Smooth muscle cell (in vitro differentiated cells): ENCODE data around the gene HMGN5. TPM values are rescaled to one million over a fixed set of nuclear protein-coding genes. Genes with fewer than 3 reads are reported as not detected.

Experiments used
- DNase-seq: peaks from one replicate; lab custom pipeline; 2025; ENCODE audit not compliant: unreplicated experiment; lab: John Stamatoyannopoulos, UW
- H2AFZ ChIP-seq: fragments of 200-600 bp; sonication (generic); 2 replicates; pipeline ENCODE4 v1.6.0; 2016; ENCODE audit warnings: antibody characterized with exemption, low read depth, mild to moderate bottlenecking
- H3F3A ChIP-seq: fragments of 200-600 bp; sonication (generic); 2 replicates; pipeline ENCODE4 v1.6.0; 2017; ENCODE audit warnings: antibody characterized with exemption, low read depth
- H3K27ac ChIP-seq: fragments of 200-600 bp; sonication (generic); 2 replicates; pipeline ENCODE4 v1.5.1; 2016; ENCODE audit warnings: low read depth, mild to moderate bottlenecking
- H3K27me3 ChIP-seq: fragments of 200-600 bp; sonication (generic); 2 replicates; pipeline ENCODE4 v1.6.1; 2016; ENCODE audit warnings: low read depth, mild to moderate bottlenecking
- H3K36me3 ChIP-seq: fragments of 200-600 bp; sonication (generic); 2 replicates; pipeline ENCODE4 v1.5.1; 2016; ENCODE audit warnings: low read depth
- H3K4me1 ChIP-seq: fragments of 200-600 bp; sonication (generic); 2 replicates; pipeline ENCODE4 v1.5.1; 2016; ENCODE audit warnings: low read depth
- H3K4me2 ChIP-seq: fragments of 200-600 bp; sonication (generic); 2 replicates; pipeline ENCODE4 v1.6.0; 2016; ENCODE audit warnings: mild to moderate bottlenecking
- H3K4me3 ChIP-seq: fragments of 200-600 bp; sonication (generic); 2 replicates; pipeline ENCODE4 v1.5.1; 2016; ENCODE audit warnings: mild to moderate bottlenecking
- H3K79me2 ChIP-seq: fragments of 200-600 bp; sonication (generic); 2 replicates; pipeline ENCODE4 v1.6.0; 2016; ENCODE audit warnings: low read depth, mild to moderate bottlenecking
- H3K9ac ChIP-seq: fragments of 200-600 bp; sonication (generic); 2 replicates; pipeline ENCODE4 v1.6.0; 2016; ENCODE audit warnings: low read depth
- H3K9me3 ChIP-seq: fragments of 200-600 bp; sonication (generic); replicated peaks from 2 replicates; pipeline ENCODE4 v1.5.1; 2016; ENCODE audit warnings: low read depth
- H4K20me1 ChIP-seq: fragments of 200-600 bp; sonication (generic); 2 replicates; pipeline ENCODE4 v1.6.0; 2016; ENCODE audit warnings: low read depth
- CTCF ChIP-seq: fragments of 200-600 bp; sonication (generic); IDR thresholded peaks from 2 replicates; pipeline ENCODE4 v1.5.1; 2017; ENCODE audit warnings: borderline replicate concordance, mild to moderate bottlenecking, antibody characterized with exemption; ENCODE audit not compliant: insufficient read depth, poor library complexity, severe bottlenecking
- WGBS: methylation state at CpG from one replicate; pipeline ENCODE4 v1.1.7; 2016; ENCODE audit warnings: low lambda C conversion rate; 5-methylcytosine and 5-hydroxymethylcytosine counted together
- polyA plus RNA-seq: library from polyadenylated mRNA; unstranded; fragments of >200 nt; fragmentation: Nextera tagmentation; extraction: Ambion mirVana; gene quantifications from 2 replicates; pipeline ENCODE4 v1.2.1, GENCODE V29; 2016
- total RNA-seq: library from RNA; depleted of rRNA; stranded (reverse); fragments of >200 nt; gene quantifications from 2 replicates; pipeline ENCODE4 v1.2.3, GENCODE V29; 2014

HMGN5 gene
- total and polyA plus RNA-seq, 2 experiments from 2014 or later, result 0.36 to 6.8 TPM

GRCh38 chrX:81238166-81238565 lies 36.5 kb upstream of the HMGN5 start:
- WGBS, result 84% methylated on average over 4 of the region's 4 CpGs
- Histone ChIP-seq H2AFZ (no peak overlapping the region), H3K27me3 (no peaks in the 10 kb centered on the region), H3K9ac (no peak overlapping the region), H4K20me1 (no peaks in the 10 kb centered on the region), H3K4me3 (no peak overlapping the region), H3K79me2 (no peaks in the 10 kb centered on the region), H3K9me3 (peaks cover 5% of the 10 kb centered on the region), H3K4me1 (no peaks in the 10 kb centered on the region), H3F3A (no peaks in the 10 kb centered on the region), H3K4me2 (no peak overlapping the region), H3K36me3 (no peaks in the 10 kb centered on the region), H3K27ac (no peak overlapping the region)
- DNase-seq, result no peak
- TF ChIP-seq CTCF, result no peak

- H3K4me1 ChIP-seq, result no peaks in the 10 kb centered on the region
- no peaks in the 10 kb centered on the region for H3K36me3 ChIP-seq
Measured at GRCh38 chrX:81237516-81237915, 35.8 kb upstream of the HMGN5 start.

GRCh38 chrX:81232218-81232617 lies 30.5 kb upstream of the HMGN5 start:
- H3K4me1 ChIP-seq, result no peaks in the 10 kb centered on the region
- no peak overlapping the region for H2AFZ ChIP-seq
- 86% methylated on average over 1 of the region's 1 CpG for WGBS
- no peak overlapping the region for H3K27ac ChIP-seq
- no peaks in the 10 kb centered on the region for H3K27me3 ChIP-seq
- H3K4me2 ChIP-seq, result no peak overlapping the region
- TF ChIP-seq CTCF, result no peak
- DNase-seq, result no peak
- no peak overlapping the region for H3K9ac ChIP-seq
- peaks cover 8% of the 10 kb centered on the region for H3K79me2 ChIP-seq
- no peaks in the 10 kb centered on the region for H3K36me3 ChIP-seq
- peaks cover 14% of the 10 kb centered on the region for H4K20me1 ChIP-seq
- no peak overlapping the region for H3K4me3 ChIP-seq
- H3K9me3 ChIP-seq, result no peaks in the 10 kb centered on the region
- no peaks in the 10 kb centered on the region for H3F3A ChIP-seq

More at GRCh38 chrX:81237516-81237915, 35.8 kb upstream of the HMGN5 start:
- H3K9me3 ChIP-seq, result peaks cover 5% of the 10 kb centered on the region
- H2AFZ ChIP-seq, result no peak overlapping the region
- H3K27ac ChIP-seq, result no peak overlapping the region
- no peak for TF ChIP-seq CTCF
- DNase-seq, result no peak
- no peaks in the 10 kb centered on the region for H3F3A ChIP-seq
- no peak overlapping the region for H3K4me2 ChIP-seq
- no peak overlapping the region for H3K9ac ChIP-seq
- 76% methylated on average over 1 of the region's 1 CpG for WGBS
- no peaks in the 10 kb centered on the region for H4K20me1 ChIP-seq
- no peak overlapping the region for H3K4me3 ChIP-seq
- no peaks in the 10 kb centered on the region for H3K27me3 ChIP-seq
- no peaks in the 10 kb centered on the region for H3K79me2 ChIP-seq

DNA sequence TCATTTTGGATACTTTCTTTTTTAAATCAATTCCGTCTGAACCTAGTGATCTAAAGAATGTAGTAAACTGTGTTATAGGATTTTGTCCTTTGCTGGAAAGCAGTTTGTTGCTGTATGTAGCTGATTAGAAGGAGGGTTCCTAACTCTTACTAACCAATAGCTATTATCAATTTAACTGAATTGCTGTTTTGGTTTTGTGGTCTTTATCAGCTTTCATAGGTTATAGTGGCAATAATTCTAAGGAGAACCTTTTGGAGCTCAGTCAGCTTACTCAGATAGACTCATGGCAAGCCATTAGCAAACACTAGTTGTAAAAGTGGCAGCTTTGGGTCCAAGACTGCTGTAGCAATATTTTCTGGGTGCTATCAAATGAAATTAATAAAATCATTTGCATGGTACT lies 29.8 kb upstream of the HMGN5 start:
- Histone ChIP-seq H3F3A (no peaks in the 10 kb centered on the region), H3K9me3 (no peaks in the 10 kb centered on the region), H2AFZ (no peak overlapping the region), H3K9ac (no peak overlapping the region), H3K36me3 (no peaks in the 10 kb centered on the region), H3K4me3 (no peak overlapping the region), H4K20me1 (peaks cover 14% of the 10 kb centered on the region), H3K27ac (no peak overlapping the region), H3K4me2 (no peak overlapping the region), H3K4me1 (no peaks in the 10 kb centered on the region), H3K27me3 (no peaks in the 10 kb centered on the region), H3K79me2 (peaks cover 8% of the 10 kb centered on the region)
- TF ChIP-seq CTCF, result no peak
- 63% methylated on average over 1 of the region's 1 CpG for WGBS
- DNase-seq, result no peak
